Calu3 (cell line): ENCODE measurements around the gene SBF2. TPM values are rescaled to one million over a fixed set of nuclear protein-coding genes. Genes with fewer than 3 reads are reported as not detected.

Source experiments
- BruUV-seq: library from RNA; stranded (reverse); fragments of 400-500 nt; replicated peaks from 2 replicates; lab custom pipeline; 2021; lab: Mats Ljungman, UMichigan
- CTCF ChIA-PET: fragments of 300-600 bp; sonication (Branson Sonifier 250); formaldehyde crosslinking; loops from one replicate; lab custom pipeline; 2022; ENCODE audit warnings: antibody characterized with exemption; lab: Charles Lee
- DNase-seq: peaks from one replicate; pipeline ENCODE4 v3.0.0; 2022
- H3K27ac Mint-ChIP-seq: one replicate; pipeline ENCODE4 v1.8.0; 2022; ENCODE audit warnings: mixed read lengths; ENCODE audit not compliant: unreplicated experiment
- H3K27me3 Mint-ChIP-seq: one replicate; pipeline ENCODE4 v1.8.0; 2022; ENCODE audit warnings: mixed read lengths; ENCODE audit not compliant: unreplicated experiment
- H3K36me3 Mint-ChIP-seq: one replicate; pipeline ENCODE4 v1.8.0; 2022; ENCODE audit warnings: mild to moderate bottlenecking, moderate library complexity, mixed read lengths; ENCODE audit not compliant: insufficient read depth, unreplicated experiment
- H3K4me1 Mint-ChIP-seq: one replicate; pipeline ENCODE4 v1.8.0; 2022; ENCODE audit warnings: mild to moderate bottlenecking, low read depth, mixed read lengths; ENCODE audit not compliant: unreplicated experiment
- H3K4me3 Mint-ChIP-seq: one replicate; pipeline ENCODE4 v1.8.0; 2022; ENCODE audit warnings: mild to moderate bottlenecking, low read depth, moderate library complexity, mixed read lengths; ENCODE audit not compliant: unreplicated experiment
- H3K9me3 Mint-ChIP-seq: one replicate; pipeline ENCODE4 v1.8.0; 2022; ENCODE audit warnings: low read depth, mixed read lengths; ENCODE audit not compliant: unreplicated experiment
- intact Hi-C: fragments of 100-400 bp; cut with micrococcal nuclease; formaldehyde crosslinking; loops from one replicate; pipeline ENCODE4 v1.10.0; 2022; ENCODE audit not compliant: unreplicated experiment
- total RNA-seq: library from RNA; stranded (reverse); gene quantifications from 2 replicates; pipeline ENCODE4 v1.2.3, GENCODE V29; 2022
- TF ChIP-seq, protein P1 (sequence below): fragments of 200-600 bp; IDR thresholded peaks from one replicate; pipeline ENCODE4 v1.8.0; 2022; ENCODE audit warnings: antibody characterized with exemption; ENCODE audit not compliant: unreplicated experiment

Gene SBF2
- total RNA-seq, 1 experiment from 2014 or later, result 39.0 TPM

- TF ChIP-seq, protein P1, sequence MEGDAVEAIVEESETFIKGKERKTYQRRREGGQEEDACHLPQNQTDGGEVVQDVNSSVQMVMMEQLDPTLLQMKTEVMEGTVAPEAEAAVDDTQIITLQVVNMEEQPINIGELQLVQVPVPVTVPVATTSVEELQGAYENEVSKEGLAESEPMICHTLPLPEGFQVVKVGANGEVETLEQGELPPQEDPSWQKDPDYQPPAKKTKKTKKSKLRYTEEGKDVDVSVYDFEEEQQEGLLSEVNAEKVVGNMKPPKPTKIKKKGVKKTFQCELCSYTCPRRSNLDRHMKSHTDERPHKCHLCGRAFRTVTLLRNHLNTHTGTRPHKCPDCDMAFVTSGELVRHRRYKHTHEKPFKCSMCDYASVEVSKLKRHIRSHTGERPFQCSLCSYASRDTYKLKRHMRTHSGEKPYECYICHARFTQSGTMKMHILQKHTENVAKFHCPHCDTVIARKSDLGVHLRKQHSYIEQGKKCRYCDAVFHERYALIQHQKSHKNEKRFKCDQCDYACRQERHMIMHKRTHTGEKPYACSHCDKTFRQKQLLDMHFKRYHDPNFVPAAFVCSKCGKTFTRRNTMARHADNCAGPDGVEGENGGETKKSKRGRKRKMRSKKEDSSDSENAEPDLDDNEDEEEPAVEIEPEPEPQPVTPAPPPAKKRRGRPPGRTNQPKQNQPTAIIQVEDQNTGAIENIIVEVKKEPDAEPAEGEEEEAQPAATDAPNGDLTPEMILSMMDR, result no peak
- H3K4me1 Mint-ChIP-seq, result peaks cover 16% of the 10 kb centered on the region
- H3K4me3 Mint-ChIP-seq, result no peak overlapping the region
- CTCF ChIA-PET, result no interaction called here
- no peak for DNase-seq
- no peak overlapping the region for H3K27ac Mint-ChIP-seq
- H3K36me3 Mint-ChIP-seq, result no peaks in the 10 kb centered on the region
- H3K27me3 Mint-ChIP-seq, result peaks cover 24% of the 10 kb centered on the region
- BruUV-seq, result no TSS peak
- intact Hi-C loops, result loop anchor here (5.0 to 10.0 kb wide), 3 partner anchors 37 to 705 kb away; no protein-coding TSS in a partner anchor
- no peaks in the 10 kb centered on the region for H3K9me3 Mint-ChIP-seq
These were observed 35.9 kb upstream of the SBF2 start for GRCh38 chr11:10329935-10330334.

GRCh38 chr11:10329356-10329755 lies 35.3 kb upstream of the SBF2 start:
- TF ChIP-seq, protein P1, result no peak
- H3K4me3 Mint-ChIP-seq, result no peak overlapping the region
- H3K27me3 Mint-ChIP-seq, result peaks cover 24% of the 10 kb centered on the region
- no peaks in the 10 kb centered on the region for H3K9me3 Mint-ChIP-seq
- no TSS peak for BruUV-seq
- intact Hi-C loops, result loop anchor here (5.0 to 10.0 kb wide), 3 partner anchors 38 to 705 kb away; no protein-coding TSS in a partner anchor
- H3K27ac Mint-ChIP-seq, result no peak overlapping the region
- CTCF ChIA-PET, result no interaction called here
- peaks cover 16% of the 10 kb centered on the region for H3K4me1 Mint-ChIP-seq
- H3K36me3 Mint-ChIP-seq, result no peaks in the 10 kb centered on the region
- DNase-seq, result no peak

DNA sequence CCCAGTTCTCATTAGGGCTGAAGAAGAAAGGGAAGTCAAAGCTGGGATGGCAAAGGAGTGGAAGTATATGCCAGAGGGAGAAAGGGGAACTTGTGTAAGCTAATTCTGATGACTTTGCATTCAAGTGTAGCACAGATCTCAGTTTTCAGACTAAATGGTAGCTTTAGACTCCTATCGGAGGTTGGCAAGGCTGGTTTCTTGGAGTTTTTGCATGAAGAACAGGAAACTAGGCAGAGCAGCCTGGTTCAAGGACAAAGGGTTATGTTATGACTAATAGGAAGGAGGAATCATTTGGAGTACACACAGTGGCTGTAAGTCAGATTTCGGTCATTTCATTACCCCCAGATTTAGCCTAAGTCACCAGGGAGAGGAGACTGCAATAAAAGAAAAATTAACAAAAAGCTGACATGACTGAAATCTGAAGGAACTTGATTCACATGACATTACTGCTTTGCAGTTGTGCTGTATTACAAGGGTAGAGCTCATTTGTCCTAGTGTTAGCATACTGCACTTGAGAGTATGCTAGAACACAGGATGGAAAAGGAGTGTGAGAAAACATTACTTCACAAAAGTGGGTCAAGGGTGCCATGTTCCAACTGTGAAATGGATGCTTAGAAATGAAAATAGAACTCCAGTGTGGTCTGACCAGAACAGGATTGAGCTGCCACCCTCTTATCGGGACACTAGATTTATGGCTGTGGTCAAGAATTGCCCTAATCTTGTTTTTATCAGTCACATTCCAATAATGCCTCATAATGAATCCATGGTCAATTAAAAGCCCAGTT lies 34.5 kb upstream of the SBF2 start:
- Mint-ChIP-seq H3K4me3 (no peak overlapping the region), H3K27ac (no peak overlapping the region), H3K4me1 (peaks cover 16% of the 10 kb centered on the region), H3K27me3 (peaks cover 16% of the 10 kb centered on the region), H3K36me3 (no peaks in the 10 kb centered on the region), H3K9me3 (no peaks in the 10 kb centered on the region)
- no peak for DNase-seq
- TF ChIP-seq, protein P1, result no peak
- CTCF ChIA-PET, result interaction anchor here (0.6 kb wide), 1 partner anchor 38 kb away, joined by 3 read pairs; no protein-coding TSS in a partner anchor
- no TSS peak for BruUV-seq
- intact Hi-C loops, result loop anchor here (5.0 to 10.0 kb wide), 3 partner anchors 39 to 704 kb away; no protein-coding TSS in a partner anchor

DNA sequence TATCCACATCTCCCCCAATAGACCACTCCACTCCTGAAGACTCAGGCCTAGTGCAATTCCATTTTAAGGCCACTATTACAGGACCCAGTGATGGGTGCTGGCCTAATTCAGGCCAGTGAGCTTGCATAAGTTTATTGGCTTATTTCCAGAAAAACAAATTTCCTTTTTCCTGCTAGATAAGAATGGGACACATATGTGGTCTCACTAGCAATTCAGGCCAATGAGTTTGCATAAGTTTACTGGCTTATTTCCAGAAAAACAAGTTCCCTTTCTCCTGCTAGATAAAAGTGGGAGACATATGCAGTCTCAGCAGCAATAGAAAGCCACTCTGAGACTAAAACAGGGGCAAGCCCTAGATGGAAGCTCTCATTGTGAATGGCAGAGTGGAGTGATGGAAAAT lies 33.2 kb upstream of the SBF2 start:
- CTCF ChIA-PET, result interaction anchor here (1.4 kb wide), 1 partner anchor 39 kb away, joined by 4 read pairs; no protein-coding TSS in a partner anchor
- H3K4me1 Mint-ChIP-seq, result peaks cover 27% of the 10 kb centered on the region
- H3K36me3 Mint-ChIP-seq, result peaks cover 6% of the 10 kb centered on the region
- intact Hi-C loops, result loop anchor here (5.0 to 10.0 kb wide), 3 partner anchors 40 to 702 kb away; no protein-coding TSS in a partner anchor
- H3K9me3 Mint-ChIP-seq, result no peaks in the 10 kb centered on the region
- peaks cover 8% of the 10 kb centered on the region for H3K27me3 Mint-ChIP-seq
- no TSS peak for BruUV-seq
- no peak overlapping the region for H3K27ac Mint-ChIP-seq
- no peak overlapping the region for H3K4me3 Mint-ChIP-seq
- TF ChIP-seq, protein P1, result no peak
- DNase-seq, result no peak
